Bronchial epithelial cell (primary cell): Measurements from ENCODE around the gene NPEPPS. TPM values are rescaled to one million over a fixed set of nuclear protein-coding genes. Genes with fewer than 3 reads are reported as not detected.
A peak's percentile ranks its signal among the peaks of the same experiment; 100 is the strongest.

Source experiments
- DNase-seq: peaks from one replicate; pipeline ENCODE4 v3.0.0-alpha.2; 2010; ENCODE audit warnings: low read depth
- FAIRE-seq: peaks from 2 replicates; lab custom pipeline; 2011; peaks lifted over from hg19 to GRCh38; lab: Jason Lieb, UNC
- H3K27me3 ChIP-seq: 2 replicates; pipeline ENCODE4 v1.5.1; 2011; ENCODE audit warnings: low read length; ENCODE audit not compliant: control insufficient read depth, insufficient read depth
- H3K36me3 ChIP-seq: 2 replicates; pipeline ENCODE4 v1.5.1; 2011; ENCODE audit warnings: low read length; ENCODE audit not compliant: control insufficient read depth, insufficient read depth
- H3K4me3 ChIP-seq: 2 replicates; pipeline ENCODE4 v1.5.1; 2011; ENCODE audit warnings: mild to moderate bottlenecking, low read depth, low read length, control low read depth
- total RNA-seq: library from RNA; depleted of rRNA; stranded (reverse); fragments of >200 nt; gene quantifications from 2 replicates; pipeline ENCODE4 v1.2.1, GENCODE V29; 2014
- TF ChIP-seq, protein P1 (sequence below): IDR thresholded peaks from 2 replicates; pipeline ENCODE4 v1.5.1; 2011; ENCODE audit warnings: mild to moderate bottlenecking, moderate library complexity, low read length, control low read depth, inconsistent platforms; ENCODE audit not compliant: insufficient read depth, severe bottlenecking

NPEPPS gene
- total RNA-seq, 1 donor from 2014 or later, result 84.2 TPM

DNA sequence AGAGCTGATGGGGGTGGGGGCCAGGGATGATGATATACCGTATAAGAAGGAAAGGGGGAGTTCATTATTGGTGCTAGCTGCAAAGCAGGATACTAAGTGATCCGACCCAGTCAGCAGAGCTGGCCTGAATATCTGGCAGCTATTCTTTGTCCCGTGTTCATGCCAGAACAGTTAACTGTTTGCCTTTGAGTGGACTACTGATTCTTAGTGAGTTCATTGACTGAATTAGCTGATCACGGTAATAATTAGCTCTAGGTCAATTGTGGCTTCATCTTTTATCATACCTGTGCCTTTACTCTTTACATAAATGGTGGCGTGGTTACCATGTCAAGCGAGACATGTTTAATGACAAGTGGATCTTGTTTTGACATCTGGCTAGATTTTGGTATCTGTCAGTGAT, 124.1 kb downstream of the NPEPPS start:
- Histone ChIP-seq H3K36me3 (peaks cover 34% of the 10 kb centered on the region), H3K27me3 (no peaks in the 10 kb centered on the region), H3K4me3 (no peak overlapping the region)
- DNase-seq (no peak), FAIRE-seq (no peak)
- TF ChIP-seq, protein P1, sequence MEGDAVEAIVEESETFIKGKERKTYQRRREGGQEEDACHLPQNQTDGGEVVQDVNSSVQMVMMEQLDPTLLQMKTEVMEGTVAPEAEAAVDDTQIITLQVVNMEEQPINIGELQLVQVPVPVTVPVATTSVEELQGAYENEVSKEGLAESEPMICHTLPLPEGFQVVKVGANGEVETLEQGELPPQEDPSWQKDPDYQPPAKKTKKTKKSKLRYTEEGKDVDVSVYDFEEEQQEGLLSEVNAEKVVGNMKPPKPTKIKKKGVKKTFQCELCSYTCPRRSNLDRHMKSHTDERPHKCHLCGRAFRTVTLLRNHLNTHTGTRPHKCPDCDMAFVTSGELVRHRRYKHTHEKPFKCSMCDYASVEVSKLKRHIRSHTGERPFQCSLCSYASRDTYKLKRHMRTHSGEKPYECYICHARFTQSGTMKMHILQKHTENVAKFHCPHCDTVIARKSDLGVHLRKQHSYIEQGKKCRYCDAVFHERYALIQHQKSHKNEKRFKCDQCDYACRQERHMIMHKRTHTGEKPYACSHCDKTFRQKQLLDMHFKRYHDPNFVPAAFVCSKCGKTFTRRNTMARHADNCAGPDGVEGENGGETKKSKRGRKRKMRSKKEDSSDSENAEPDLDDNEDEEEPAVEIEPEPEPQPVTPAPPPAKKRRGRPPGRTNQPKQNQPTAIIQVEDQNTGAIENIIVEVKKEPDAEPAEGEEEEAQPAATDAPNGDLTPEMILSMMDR, result no peak

DNA sequence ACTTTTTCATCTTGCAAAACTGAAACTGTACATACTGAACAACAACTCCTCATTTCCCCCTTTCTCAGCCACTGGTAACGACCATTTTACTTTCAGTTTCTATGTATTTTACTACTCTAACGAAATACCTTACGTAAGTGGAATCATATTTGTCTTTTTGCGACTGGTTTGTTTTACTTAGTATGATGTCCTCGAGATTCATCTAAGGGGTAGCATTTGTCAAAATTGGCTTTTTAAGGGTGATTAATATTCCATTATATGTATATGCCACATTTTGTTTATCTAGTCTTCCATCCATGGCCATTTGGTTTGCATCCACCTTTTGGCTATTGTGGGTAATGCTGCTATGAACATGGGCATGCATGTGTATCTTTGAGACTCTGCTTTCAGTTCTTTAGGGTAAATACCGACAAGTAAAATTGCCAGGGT, 129.2 kb downstream of the NPEPPS start:
- FAIRE-seq, result no peak
- Histone ChIP-seq H3K27me3 (no peaks in the 10 kb centered on the region), H3K4me3 (no peak overlapping the region), H3K36me3 (peaks cover 44% of the 10 kb centered on the region)
- TF ChIP-seq, protein P1, result no peak
- no peak for DNase-seq

DNA sequence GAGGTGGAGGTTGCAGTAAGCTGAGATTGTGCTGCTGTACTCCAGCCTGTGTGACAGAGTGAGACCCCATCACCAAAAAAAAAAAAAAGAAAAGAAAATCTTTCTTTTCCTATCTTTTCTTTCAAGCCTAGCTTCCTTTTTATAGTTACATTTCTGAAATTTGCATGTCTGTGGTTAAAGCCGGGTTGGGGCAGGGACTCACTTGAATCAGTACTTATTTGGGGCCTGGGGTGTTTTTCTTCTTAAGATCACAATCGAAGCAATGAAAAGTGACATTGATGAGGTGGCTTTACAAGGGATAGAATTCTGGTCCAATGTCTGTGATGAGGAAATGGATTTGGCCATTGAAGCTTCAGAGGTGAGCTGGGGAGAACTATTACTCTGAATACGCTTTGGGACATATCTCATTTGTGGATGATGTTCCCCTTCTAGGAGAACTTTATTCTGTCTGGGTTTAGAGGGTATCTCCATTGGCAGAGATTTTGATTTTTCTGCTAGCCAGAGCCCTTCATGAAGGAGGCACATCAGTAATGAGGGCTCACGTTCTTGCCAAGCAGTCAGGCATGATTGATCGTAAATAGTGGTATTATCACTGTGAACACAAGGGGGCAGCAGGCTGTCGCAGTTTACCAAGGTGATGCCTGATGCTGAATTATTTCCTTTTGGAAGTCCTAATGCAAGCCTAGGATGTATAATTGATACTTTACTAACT, 133.2 kb downstream of the NPEPPS start:
- no peak for FAIRE-seq
- TF ChIP-seq, protein P1, result peak; percentile 71
- Histone ChIP-seq H3K4me3 (no peak overlapping the region), H3K36me3 (peaks cover 32% of the 10 kb centered on the region), H3K27me3 (no peaks in the 10 kb centered on the region)
- peak; percentile 60 for DNase-seq

DNA sequence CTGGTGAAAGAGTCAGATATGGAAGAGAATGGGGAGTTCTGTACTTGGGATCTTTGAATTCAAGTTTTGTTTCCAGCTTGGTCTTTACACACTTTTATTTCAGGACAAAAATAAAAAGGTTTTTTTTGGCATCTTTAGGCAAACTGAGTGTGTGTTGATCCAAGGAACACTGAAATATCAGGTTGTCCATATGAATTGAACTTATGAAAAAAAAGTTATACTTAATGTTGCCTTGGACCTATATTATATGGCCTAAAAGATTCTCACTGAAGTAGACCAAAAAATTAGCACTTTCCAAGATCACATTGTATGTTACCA, 133.7 kb downstream of the NPEPPS start:
- FAIRE-seq, result no peak
- TF ChIP-seq, protein P1, result no peak
- peaks cover 33% of the 10 kb centered on the region for H3K36me3 ChIP-seq
- H3K27me3 ChIP-seq, result no peaks in the 10 kb centered on the region
- H3K4me3 ChIP-seq, result no peak overlapping the region
- DNase-seq, result no peak

DNA sequence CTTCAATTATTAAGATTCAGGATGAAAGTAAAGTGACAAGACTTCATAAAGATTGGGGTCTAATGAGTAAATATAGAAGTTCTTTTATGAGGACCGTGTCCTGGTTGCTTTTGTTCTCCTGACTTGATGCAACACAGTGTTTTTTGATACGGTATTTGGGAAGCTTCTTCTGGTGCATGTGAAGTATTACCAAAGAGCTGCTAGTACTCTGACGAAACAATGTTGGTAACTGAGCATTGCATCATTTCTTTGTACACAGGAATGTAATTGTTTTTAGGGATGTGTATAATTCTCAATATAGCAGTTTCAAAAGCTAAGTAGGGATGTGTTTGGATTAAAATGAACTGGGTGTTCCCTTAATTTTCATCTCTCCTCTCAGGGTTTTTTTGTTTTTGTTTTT, 134.7 kb downstream of the NPEPPS start:
- FAIRE-seq (no peak), DNase-seq (no peak)
- TF ChIP-seq, protein P1, result no peak

DNA sequence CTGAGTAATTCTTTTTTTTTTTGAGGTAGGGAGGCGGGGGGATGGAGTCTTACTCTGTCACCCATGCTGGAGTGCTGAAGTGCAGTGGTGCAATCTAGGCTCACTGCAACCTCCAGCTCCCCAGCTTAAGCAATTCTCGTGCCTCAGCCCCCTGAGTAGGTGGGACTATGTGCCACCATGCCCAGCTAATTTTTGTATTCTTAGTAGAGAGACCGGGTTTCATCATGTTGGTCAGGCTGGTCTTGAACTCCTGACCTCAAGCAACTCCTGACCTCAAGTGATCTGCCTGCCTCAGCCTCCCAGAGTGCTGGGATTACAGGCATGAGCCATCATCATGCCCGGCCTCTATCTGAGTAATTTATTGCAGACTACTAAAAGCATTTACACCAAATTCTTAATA, 138.2 kb downstream of the NPEPPS start:
- DNase-seq, result no peak
- H3K4me3 ChIP-seq, result no peak overlapping the region
- TF ChIP-seq, protein P1, result no peak
- FAIRE-seq, result no peak
- peaks cover 31% of the 10 kb centered on the region for H3K36me3 ChIP-seq
- no peaks in the 10 kb centered on the region for H3K27me3 ChIP-seq

More for the DNA sequence above, 134.7 kb downstream of the NPEPPS start:
- peaks cover 30% of the 10 kb centered on the region for H3K36me3 ChIP-seq
- H3K4me3 ChIP-seq, result no peak overlapping the region
- H3K27me3 ChIP-seq, result no peaks in the 10 kb centered on the region
